Glomerular endothelial cell (primary cell): Measurements from ENCODE around the gene CFAP45. TPM values are rescaled to one million over a fixed set of nuclear protein-coding genes. Genes with fewer than 3 reads are reported as not detected.

ENCODE experiments used
- DNase-seq: peaks from one replicate; pipeline ENCODE4 v3.0.0-alpha.2; 2011; ENCODE audit warnings: low read depth, low spot score; ENCODE audit errors: extremely low read depth
- total RNA-seq: library from RNA; depleted of rRNA; stranded (reverse); fragments of >200 nt; gene quantifications from 2 replicates; pipeline ENCODE4 v1.2.3, GENCODE V29; 2015

The CFAP45 gene
- total RNA-seq, 1 donor from 2014 or later: 0.53 TPM

DNA sequence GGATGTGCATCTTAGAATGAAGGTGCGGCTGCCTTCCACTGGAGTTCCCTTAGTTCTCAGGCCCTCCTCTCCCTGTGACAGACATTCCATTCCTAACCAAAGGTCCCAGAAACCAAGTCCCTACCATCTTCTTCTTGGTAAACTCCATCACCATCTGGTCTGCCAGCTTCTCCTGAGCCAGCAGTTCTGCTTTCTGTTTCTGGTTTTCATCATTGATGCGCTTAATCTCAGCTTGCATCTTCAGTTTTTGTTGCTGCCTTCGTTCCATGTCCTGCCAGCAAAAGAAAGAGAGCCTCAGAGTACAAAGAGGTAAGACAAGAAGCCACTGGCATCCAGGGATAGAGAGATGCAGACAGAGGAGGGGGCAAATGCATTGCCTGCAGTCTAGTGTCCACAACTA, 19.5 kb downstream of the CFAP45 start:
- no peak for DNase-seq

- no peak for DNase-seq
These were observed 20.0 kb downstream of the CFAP45 start for GRCh38 chr1:159879977-159880376.

DNA sequence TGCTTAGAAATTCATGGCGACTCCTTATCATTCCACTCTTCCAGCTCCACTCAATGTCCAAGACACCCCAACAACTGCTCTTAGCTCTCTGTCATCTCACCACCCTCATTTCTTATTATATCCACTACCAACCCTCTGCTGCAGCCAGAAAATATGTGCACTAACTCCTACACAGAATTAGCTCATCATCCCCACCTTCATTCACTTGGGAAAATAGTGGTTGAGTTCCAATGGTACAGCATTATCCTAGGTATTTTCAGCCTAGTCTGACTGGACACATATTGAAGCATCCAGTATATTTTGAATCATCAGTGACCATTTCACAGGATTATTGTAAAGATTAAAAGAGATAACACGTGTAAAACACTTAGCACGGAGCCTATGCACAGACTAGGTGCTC, 20.8 kb downstream of the CFAP45 start:
- no peak for DNase-seq

DNA sequence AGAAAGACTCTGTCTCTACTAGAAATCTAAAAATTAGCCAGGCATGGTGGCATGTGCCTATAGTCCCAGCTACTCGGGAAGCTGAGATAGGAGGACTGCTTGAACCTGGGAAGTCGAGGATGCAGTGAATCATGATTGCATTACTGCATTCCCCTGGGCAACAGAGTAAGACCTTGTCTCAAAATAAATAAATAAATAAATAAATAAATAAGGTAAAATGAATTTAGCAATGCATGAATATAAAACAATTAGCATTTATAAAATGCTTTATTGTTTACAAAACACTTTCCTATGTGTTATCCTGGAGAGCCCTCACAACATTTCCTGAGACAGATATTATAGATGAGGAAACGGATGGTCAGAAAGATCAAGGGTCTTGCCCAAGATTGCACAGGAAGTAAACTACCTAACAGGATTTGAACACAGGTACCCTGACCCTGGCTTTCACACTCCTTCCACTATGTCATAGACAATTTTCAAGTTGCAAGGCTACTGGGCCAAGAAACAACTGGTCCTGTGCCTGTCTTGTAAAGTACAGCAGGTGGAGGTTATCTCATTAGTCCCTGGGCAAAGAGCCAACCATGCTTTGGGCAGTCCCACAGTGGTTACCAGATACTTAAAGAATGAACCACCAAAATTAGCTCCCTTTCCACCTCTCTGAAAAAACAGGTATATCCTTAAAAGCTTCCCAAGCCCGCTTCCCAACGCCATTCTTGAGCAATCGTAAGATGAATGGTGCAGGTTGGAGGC, 22.1 kb downstream of the CFAP45 start:
- no peak for DNase-seq

- DNase-seq: no peak
These were observed 26.3 kb downstream of the CFAP45 start for GRCh38 chr1:159873530-159874143.

GRCh38 chr1:159872891-159873290, 27.1 kb downstream of the CFAP45 start:
- no peak for DNase-seq

DNA sequence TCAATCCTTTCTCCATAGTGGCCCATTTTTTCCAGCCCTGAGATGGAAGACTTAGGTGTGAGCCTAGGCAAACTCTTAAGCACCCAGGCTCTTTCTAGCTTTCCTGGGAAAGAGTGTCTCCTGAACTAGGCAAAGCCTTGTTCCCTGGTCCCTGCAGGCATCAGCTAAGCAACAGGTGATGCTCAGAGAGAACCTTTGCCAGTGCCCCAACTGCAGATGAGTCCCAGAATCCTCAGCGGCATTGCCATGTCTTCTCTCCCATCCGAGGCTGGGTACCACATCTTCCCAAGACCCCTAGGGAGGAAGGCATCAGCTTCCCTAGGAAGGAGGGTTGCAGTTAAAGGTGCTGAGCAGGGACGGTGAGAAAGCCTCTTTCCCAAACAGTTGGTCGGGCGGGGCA, 29.3 kb downstream of the CFAP45 start:
- no peak for DNase-seq

DNA sequence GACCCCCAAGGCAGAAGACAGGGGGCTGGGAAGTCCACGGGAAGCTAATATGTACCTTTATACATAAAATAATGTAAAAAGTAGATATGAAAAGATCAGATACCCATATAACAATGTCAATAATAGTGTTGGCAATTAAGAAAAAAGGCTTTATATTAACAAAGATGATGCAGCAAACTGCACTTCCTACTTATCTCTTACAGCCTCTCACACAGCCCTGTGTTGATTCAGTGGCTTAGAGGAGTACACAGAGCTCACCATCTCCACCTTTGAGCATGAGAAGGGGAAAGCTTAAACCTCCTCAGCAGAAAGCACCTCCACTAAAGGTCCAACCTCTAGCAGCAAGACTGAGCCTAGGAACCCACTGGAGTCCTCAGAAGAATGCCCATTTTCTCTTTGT, 30.4 kb downstream of the CFAP45 start:
- DNase-seq: no peak

DNA sequence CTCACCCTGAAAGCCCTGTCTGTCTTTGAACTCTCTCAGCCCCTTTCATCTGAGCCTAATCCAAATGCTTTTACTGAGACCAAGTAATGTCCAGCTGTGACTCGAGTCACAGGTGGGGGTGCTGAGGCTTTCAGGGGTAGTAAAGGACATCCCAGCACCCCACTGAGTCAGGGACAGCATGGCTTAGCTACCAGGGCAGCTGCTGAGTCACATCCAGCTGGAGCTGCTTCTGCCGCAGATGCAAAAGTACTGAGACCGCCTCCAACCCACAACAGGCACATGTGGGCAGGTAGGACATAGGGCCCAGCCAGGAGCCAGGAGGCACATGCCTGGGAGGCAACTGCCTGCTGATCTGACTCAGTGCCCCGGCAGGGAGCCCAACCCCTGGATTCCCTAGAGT, 30.8 kb downstream of the CFAP45 start:
- no peak for DNase-seq

DNA sequence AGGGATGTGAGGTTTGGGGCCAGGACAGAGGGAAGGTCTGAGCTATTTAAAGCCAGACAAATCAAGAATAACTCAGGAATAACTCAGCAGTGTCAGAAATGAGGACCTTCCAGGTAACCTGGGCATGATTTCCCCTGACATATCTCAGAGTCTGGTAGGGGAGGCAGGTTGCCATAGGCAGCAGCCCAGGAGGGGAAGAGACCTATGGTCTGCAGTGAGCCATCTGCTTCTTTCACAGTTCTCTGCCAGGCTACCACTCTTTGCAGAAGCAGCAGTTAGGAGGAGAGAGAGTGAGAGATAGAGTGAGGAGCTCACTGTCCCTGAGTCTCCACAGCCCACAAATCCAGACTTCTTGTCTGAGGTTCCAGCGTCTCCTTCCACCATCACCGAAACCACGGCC, 31.2 kb downstream of the CFAP45 start:
- no peak for DNase-seq

GRCh38 chr1:159867664-159868026, 32.3 kb downstream of the CFAP45 start:
- no peak for DNase-seq

DNA sequence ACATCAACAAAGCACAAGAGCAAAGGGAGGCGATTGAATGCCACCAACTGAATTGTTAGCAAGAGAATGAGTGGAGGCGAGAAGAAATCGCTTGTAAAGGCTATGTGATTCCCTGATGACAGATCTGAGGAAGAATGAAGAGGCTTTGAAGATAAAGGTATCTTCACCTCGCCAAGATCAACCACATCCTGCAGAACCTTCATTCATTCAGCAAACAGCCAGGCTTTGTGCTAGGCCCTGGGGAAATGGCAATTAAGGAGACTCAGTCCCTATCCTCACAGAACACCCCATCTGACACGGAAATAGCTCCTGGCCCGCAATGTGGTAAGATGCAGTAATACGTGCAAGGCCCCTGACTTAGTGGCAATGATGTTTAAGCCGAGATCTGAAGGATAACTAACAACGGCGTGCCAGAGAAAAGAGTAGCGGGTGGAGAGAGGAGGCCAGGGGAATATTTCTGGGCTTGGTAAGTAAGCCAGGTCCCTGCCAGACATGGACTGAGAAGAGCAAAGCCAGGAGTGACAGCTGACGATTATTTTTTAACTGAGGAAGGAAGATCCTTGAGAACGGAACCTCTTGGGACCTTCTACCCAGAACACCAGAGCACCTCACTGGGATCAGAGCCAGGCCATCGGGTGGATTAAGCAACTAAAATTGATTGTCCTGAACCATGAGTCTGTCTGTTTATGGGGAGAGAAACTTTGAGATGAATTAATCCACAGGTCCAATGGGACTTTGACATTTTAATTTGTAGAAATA, 32.9 kb downstream of the CFAP45 start:
- DNase-seq: no peak

DNA sequence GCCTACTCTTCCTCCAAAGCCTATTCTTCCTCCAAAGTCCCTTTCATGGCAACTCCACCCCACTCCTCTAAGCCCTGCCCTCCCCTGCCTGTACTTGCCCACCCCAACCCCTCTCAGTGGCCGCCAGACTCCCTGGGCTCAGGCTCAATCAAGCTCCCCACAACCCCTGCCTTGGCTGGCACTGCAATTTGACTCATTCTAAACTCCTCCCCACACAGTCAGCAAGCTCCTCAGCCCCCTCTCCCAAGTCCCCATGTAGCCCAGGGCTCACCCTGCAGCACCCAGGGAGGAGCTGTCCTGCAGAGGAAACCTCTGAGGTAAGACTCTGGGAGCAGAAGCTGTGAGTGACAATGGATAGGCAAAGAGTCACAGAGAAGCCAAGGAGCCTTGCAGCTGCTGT, 33.9 kb downstream of the CFAP45 start:
- DNase-seq: no peak

GRCh38 chr1:159864262-159864661, 35.7 kb downstream of the CFAP45 start:
- no peak for DNase-seq

- no peak for DNase-seq
These were observed 37.4 kb downstream of the CFAP45 start, which contains the start of gene VSIG8 for GRCh38 chr1:159862557-159862956. Gene VSIG8 (minus strand): TSS chr1:159862657. CDS start chr1:159862521, 136 bp downstream.

DNA sequence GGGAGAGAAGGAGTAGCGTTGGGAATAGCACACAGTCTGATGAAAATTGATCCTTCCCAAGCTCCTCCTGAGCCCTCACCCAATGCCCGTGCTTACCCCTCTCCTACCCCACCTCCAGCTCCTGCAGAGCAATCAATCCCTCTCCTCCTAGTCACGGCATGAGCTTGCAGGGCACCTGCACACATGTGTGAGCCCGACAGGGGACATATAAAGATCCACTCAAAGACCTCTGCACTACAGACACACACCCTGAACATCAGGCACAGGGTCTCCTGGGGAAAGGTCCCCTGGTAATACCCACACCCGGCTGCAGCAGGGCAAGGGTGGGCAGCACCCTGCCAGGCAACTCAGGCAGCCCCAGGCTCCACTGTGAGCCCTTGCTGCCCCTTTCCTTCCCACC, 37.9 kb downstream of the CFAP45 start:
- no peak for DNase-seq

GRCh38 chr1:159861218-159861617, 38.7 kb downstream of the CFAP45 start:
- DNase-seq: no peak

DNA sequence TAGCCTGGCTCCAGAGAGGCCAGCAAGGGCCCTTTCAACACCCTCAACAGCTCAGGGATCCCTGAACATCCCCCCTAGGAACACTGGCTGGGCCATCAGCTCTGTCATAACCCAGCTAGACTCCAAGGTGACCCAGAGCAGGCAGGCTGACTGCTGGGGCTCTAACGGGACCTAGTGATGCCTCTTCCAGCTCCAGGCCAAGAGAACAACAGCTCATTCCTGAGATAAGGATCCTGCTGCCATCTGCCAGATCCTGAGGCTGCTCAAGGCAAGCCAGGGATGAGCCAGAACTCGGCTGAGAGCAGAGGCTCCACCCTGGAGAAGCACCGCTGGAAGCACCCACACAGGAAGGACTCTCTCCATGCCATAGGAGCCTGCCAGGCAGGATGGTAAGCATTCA, 39.5 kb downstream of the CFAP45 start:
- no peak for DNase-seq

DNA sequence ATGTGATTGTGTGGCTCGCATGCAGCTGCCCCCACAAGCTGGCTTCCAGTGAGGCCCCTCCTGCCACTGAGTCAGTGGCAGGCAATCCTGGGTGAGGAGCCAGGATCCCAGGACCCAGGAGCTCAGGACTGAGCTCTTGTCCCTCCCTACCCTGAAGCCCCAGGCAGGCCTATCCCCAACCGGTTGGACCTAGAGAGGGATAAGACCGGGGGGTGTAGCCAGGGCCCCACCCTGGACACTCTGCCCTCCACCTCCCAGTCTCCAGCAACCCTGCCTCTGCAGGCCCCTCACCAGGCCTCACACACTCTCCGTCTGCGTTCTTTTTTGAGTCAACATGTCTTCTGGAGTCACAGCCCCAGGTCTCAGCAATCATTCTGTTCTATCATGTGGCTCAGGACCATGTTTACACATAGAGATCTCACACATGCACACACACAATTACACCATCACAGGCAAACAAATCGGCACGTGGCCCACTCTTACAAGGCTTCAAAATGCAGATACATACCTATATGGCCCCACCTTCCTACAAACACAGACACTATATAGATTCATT, 40.1 kb downstream of the CFAP45 start:
- DNase-seq: no peak

- DNase-seq: no peak
These were observed 42.1 kb downstream of the CFAP45 start for GRCh38 chr1:159857889-159858288.

GRCh38 chr1:159856576-159856975, 43.4 kb downstream of the CFAP45 start:
- no peak for DNase-seq

DNA sequence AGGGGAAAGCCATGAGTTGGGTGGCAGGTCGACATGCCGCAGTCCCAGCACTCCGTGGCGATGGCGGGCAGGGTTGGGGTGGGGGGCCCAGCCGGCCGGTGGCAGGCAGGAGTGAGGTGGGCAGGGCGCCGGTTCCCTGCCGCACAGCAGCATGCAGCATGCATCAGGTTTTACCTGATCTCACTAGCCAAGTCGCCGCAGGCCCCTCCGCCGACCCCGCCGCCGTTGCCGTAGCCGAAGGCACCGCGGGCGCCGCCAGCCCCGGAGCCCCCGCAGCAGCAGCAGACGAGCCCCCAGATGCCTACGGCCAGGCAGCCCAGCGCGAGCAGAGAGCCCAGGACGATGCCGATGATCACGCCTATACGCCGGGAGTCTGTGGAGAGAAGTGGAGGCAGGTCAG, 44.3 kb downstream of the CFAP45 start:
- no peak for DNase-seq
